WTC11 (cell line): ENCODE results near the gene TIMM50. TPM values are rescaled to one million over a fixed set of nuclear protein-coding genes. Genes with fewer than 3 reads are reported as not detected.
A peak's percentile ranks its signal among the peaks of the same experiment; 100 is the strongest.

ENCODE experiments used
- ATAC-seq: fragments of 200-7000 bp; cut with Tn5 transposase; 2 replicates; pipeline ENCODE4 v1.10.0; 2021; ENCODE audit warnings: mild to moderate bottlenecking, moderate library complexity
- CTCF ChIA-PET: fragments of 300-600 bp; sonication (Branson Sonifier 250); formaldehyde crosslinking; loops from one replicate; lab custom pipeline; 2021; ENCODE audit warnings: antibody characterized with exemption; lab: Charles Lee
- POLR2A ChIA-PET: fragments of 350-600 bp; sonication (Branson Sonifier 250); formaldehyde crosslinking; loops from one replicate; lab custom pipeline; 2021; ENCODE audit warnings: antibody characterized with exemption; lab: Charles Lee
- DNase-seq: peaks from one replicate; pipeline ENCODE4 v3.0.0; 2021; ENCODE audit warnings: low spot score
- H3K27ac Mint-ChIP-seq: 2 replicates; pipeline ENCODE4 v1.8.0; 2021; ENCODE audit warnings: mixed read lengths
- H3K27me3 Mint-ChIP-seq: 2 replicates; pipeline ENCODE4 v1.8.0; 2021; ENCODE audit warnings: low read depth, mild to moderate bottlenecking, moderate library complexity, mixed read lengths
- H3K36me3 Mint-ChIP-seq: 2 replicates; pipeline ENCODE4 v1.8.0; 2021; ENCODE audit warnings: mixed read lengths
- H3K4me1 Mint-ChIP-seq: 2 replicates; pipeline ENCODE4 v1.8.0; 2022; ENCODE audit warnings: mixed read lengths
- H3K4me3 Mint-ChIP-seq: 2 replicates; pipeline ENCODE4 v1.8.0; 2021; ENCODE audit warnings: mild to moderate bottlenecking, moderate library complexity, mixed read lengths
- H3K9me3 Mint-ChIP-seq: 2 replicates; pipeline ENCODE4 v1.8.0; 2021; ENCODE audit warnings: mixed read lengths
- ESRRA ChIP-seq: sonication (generic); formaldehyde crosslinking; IDR thresholded peaks from 2 replicates; pipeline ENCODE4 v1.8.1; 2022; ENCODE audit warnings: mild to moderate bottlenecking, missing genetic modification reagents, borderline replicate concordance
- FOXK1 ChIP-seq: sonication (generic); formaldehyde crosslinking; IDR thresholded peaks from 2 replicates; pipeline ENCODE4 v1.8.0; 2022; ENCODE audit warnings: mild to moderate bottlenecking, moderate library complexity, missing genetic modification reagents
- GRHL2 ChIP-seq: fragments of 250-450 bp; sonication (Bioruptor Pico); IDR thresholded peaks from 2 replicates; pipeline ENCODE4 v1.8.0; 2022; ENCODE audit warnings: mild to moderate bottlenecking, moderate library complexity; ENCODE audit not compliant: insufficient replicate concordance, severe bottlenecking
- KAT7 ChIP-seq: sonication (generic); formaldehyde crosslinking; IDR thresholded peaks from 2 replicates; pipeline ENCODE4 v1.8.1; 2023; ENCODE audit warnings: missing genetic modification reagents, mild to moderate bottlenecking, borderline replicate concordance
- NR1H2 ChIP-seq: sonication (generic); formaldehyde crosslinking; IDR thresholded peaks from 2 replicates; pipeline ENCODE4 v1.9.0; 2021; ENCODE audit warnings: mild to moderate bottlenecking, moderate library complexity, missing genetic modification reagents
- NR2C2 ChIP-seq: sonication (generic); formaldehyde crosslinking; IDR thresholded peaks from 2 replicates; pipeline ENCODE4 v1.8.0; 2022; ENCODE audit warnings: mild to moderate bottlenecking, missing genetic modification reagents
- TP53 ChIP-seq: sonication (generic); formaldehyde crosslinking; IDR thresholded peaks from 2 replicates; pipeline ENCODE4 v1.8.1; 2023; ENCODE audit warnings: mild to moderate bottlenecking, missing genetic modification reagents
- ZNF121 ChIP-seq: sonication (generic); formaldehyde crosslinking; IDR thresholded peaks from 2 replicates; pipeline ENCODE4 v1.8.0; 2023; ENCODE audit warnings: missing genetic modification reagents
- ZNF138 ChIP-seq: sonication (generic); formaldehyde crosslinking; conservative IDR thresholded peaks from 2 replicates; pipeline ENCODE4 v1.8.1; 2022; ENCODE audit warnings: mild to moderate bottlenecking, moderate library complexity, missing genetic modification reagents
- ZNF263 ChIP-seq: sonication (generic); formaldehyde crosslinking; IDR thresholded peaks from 2 replicates; pipeline ENCODE4 v1.8.1; 2022; ENCODE audit warnings: low read depth, mild to moderate bottlenecking, moderate library complexity, missing genetic modification reagents
- ZNF317 ChIP-seq: sonication (generic); formaldehyde crosslinking; IDR thresholded peaks from 2 replicates; pipeline ENCODE4 v1.8.1; 2023; ENCODE audit warnings: low read depth, mild to moderate bottlenecking, moderate library complexity, missing genetic modification reagents, borderline replicate concordance
- total RNA-seq: library from RNA; stranded (reverse); gene quantifications from 3 replicates; pipeline ENCODE4 v1.2.3, GENCODE V29; 2021
- TF ChIP-seq, protein P1 (sequence below): fragments of 250-450 bp; sonication (Bioruptor Pico); IDR thresholded peaks from 2 replicates; pipeline ENCODE4 v1.9.0; 2021; ENCODE audit warnings: mild to moderate bottlenecking, borderline replicate concordance
- TF ChIP-seq, protein P2 (sequence below): fragments of 250-450 bp; sonication (Bioruptor Pico); IDR thresholded peaks from 2 replicates; pipeline ENCODE4 v1.8.0; 2021; ENCODE audit warnings: mild to moderate bottlenecking
- TF ChIP-seq, protein P3 (sequence below): sonication (generic); formaldehyde crosslinking; IDR thresholded peaks from 2 replicates; pipeline ENCODE4 v1.8.1; 2022; ENCODE audit warnings: low read depth, missing genetic modification reagents, borderline replicate concordance
- TF ChIP-seq, protein P4 (sequence below): sonication (generic); formaldehyde crosslinking; IDR thresholded peaks from 2 replicates; pipeline ENCODE4 v1.8.1; 2023; ENCODE audit warnings: mild to moderate bottlenecking, missing genetic modification reagents
- TF ChIP-seq, protein P5 (sequence below): sonication (generic); formaldehyde crosslinking; IDR thresholded peaks from 2 replicates; pipeline ENCODE4 v1.8.1; 2022; ENCODE audit warnings: mild to moderate bottlenecking, moderate library complexity, missing genetic modification reagents
- TF ChIP-seq, protein P6 (sequence below): sonication (generic); formaldehyde crosslinking; IDR thresholded peaks from 2 replicates; pipeline ENCODE4 v1.8.1; 2022; ENCODE audit warnings: low read depth, mild to moderate bottlenecking, moderate library complexity, missing genetic modification reagents, borderline replicate concordance
- TF ChIP-seq, protein P7 (sequence below): sonication (generic); formaldehyde crosslinking; IDR thresholded peaks from 2 replicates; pipeline ENCODE4 v1.8.1; 2022; ENCODE audit warnings: missing genetic modification reagents, borderline replicate concordance
- TF ChIP-seq, protein P8 (sequence below): sonication (generic); formaldehyde crosslinking; IDR thresholded peaks from 2 replicates; pipeline ENCODE4 v1.8.0; 2022; ENCODE audit warnings: mild to moderate bottlenecking, missing genetic modification reagents
- TF ChIP-seq, protein P9 (sequence below): sonication (generic); formaldehyde crosslinking; IDR thresholded peaks from 2 replicates; pipeline ENCODE4 v1.8.1; 2022; ENCODE audit warnings: mild to moderate bottlenecking, missing genetic modification reagents, moderate library complexity, borderline replicate concordance

Gene TIMM50
- total RNA-seq, 1 experiment from 2014 or later, result 154 TPM

DNA sequence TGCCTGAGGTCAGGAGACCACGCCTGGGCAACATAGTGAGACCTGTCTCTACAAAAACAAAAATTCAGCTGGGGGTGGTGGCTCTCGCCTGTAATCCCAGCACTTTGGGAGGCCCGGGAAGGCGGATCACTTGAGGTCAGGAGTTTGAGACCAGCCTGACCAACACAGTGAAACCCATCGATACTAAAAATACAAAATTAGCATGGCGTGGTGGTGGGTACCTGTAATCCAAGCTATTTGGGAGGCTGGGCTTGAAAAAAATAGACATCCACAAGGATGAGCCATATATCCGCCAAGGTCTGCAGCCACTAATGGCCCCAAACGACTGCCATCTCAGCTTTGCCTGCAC is 48.0 kb upstream of the TIMM50 start (continued):
- TF ChIP-seq, protein P1, sequence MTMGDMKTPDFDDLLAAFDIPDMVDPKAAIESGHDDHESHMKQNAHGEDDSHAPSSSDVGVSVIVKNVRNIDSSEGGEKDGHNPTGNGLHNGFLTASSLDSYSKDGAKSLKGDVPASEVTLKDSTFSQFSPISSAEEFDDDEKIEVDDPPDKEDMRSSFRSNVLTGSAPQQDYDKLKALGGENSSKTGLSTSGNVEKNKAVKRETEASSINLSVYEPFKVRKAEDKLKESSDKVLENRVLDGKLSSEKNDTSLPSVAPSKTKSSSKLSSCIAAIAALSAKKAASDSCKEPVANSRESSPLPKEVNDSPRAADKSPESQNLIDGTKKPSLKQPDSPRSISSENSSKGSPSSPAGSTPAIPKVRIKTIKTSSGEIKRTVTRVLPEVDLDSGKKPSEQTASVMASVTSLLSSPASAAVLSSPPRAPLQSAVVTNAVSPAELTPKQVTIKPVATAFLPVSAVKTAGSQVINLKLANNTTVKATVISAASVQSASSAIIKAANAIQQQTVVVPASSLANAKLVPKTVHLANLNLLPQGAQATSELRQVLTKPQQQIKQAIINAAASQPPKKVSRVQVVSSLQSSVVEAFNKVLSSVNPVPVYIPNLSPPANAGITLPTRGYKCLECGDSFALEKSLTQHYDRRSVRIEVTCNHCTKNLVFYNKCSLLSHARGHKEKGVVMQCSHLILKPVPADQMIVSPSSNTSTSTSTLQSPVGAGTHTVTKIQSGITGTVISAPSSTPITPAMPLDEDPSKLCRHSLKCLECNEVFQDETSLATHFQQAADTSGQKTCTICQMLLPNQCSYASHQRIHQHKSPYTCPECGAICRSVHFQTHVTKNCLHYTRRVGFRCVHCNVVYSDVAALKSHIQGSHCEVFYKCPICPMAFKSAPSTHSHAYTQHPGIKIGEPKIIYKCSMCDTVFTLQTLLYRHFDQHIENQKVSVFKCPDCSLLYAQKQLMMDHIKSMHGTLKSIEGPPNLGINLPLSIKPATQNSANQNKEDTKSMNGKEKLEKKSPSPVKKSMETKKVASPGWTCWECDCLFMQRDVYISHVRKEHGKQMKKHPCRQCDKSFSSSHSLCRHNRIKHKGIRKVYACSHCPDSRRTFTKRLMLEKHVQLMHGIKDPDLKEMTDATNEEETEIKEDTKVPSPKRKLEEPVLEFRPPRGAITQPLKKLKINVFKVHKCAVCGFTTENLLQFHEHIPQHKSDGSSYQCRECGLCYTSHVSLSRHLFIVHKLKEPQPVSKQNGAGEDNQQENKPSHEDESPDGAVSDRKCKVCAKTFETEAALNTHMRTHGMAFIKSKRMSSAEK (CRISPR knock-in tag), result peak; percentile 60; the same call in 1 of the 2 replicates
- TF ChIP-seq, protein P2, sequence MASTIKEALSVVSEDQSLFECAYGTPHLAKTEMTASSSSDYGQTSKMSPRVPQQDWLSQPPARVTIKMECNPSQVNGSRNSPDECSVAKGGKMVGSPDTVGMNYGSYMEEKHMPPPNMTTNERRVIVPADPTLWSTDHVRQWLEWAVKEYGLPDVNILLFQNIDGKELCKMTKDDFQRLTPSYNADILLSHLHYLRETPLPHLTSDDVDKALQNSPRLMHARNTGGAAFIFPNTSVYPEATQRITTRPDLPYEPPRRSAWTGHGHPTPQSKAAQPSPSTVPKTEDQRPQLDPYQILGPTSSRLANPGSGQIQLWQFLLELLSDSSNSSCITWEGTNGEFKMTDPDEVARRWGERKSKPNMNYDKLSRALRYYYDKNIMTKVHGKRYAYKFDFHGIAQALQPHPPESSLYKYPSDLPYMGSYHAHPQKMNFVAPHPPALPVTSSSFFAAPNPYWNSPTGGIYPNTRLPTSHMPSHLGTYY, result peak; percentile 76; the same call in 1 of the 2 replicates
- TF ChIP-seq KAT7 (CRISPR knock-in tag), result no peak
- TF ChIP-seq NR1H2 (CRISPR knock-in tag), result no peak
- no peak for TF ChIP-seq FOXK1 (CRISPR knock-in tag)
- TF ChIP-seq, protein P3, sequence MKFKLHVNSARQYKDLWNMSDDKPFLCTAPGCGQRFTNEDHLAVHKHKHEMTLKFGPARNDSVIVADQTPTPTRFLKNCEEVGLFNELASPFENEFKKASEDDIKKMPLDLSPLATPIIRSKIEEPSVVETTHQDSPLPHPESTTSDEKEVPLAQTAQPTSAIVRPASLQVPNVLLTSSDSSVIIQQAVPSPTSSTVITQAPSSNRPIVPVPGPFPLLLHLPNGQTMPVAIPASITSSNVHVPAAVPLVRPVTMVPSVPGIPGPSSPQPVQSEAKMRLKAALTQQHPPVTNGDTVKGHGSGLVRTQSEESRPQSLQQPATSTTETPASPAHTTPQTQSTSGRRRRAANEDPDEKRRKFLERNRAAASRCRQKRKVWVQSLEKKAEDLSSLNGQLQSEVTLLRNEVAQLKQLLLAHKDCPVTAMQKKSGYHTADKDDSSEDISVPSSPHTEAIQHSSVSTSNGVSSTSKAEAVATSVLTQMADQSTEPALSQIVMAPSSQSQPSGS, result no peak
- no peak for TF ChIP-seq ZNF263 (CRISPR knock-in tag)
- TF ChIP-seq, protein P4, sequence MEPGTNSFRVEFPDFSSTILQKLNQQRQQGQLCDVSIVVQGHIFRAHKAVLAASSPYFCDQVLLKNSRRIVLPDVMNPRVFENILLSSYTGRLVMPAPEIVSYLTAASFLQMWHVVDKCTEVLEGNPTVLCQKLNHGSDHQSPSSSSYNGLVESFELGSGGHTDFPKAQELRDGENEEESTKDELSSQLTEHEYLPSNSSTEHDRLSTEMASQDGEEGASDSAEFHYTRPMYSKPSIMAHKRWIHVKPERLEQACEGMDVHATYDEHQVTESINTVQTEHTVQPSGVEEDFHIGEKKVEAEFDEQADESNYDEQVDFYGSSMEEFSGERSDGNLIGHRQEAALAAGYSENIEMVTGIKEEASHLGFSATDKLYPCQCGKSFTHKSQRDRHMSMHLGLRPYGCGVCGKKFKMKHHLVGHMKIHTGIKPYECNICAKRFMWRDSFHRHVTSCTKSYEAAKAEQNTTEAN (CRISPR knock-in tag), result no peak
- no peak for TF ChIP-seq TP53 (CRISPR knock-in tag)
- TF ChIP-seq, protein P5, sequence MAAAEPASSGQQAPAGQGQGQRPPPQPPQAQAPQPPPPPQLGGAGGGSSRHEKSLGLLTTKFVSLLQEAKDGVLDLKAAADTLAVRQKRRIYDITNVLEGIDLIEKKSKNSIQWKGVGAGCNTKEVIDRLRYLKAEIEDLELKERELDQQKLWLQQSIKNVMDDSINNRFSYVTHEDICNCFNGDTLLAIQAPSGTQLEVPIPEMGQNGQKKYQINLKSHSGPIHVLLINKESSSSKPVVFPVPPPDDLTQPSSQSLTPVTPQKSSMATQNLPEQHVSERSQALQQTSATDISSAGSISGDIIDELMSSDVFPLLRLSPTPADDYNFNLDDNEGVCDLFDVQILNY, result no peak

DNA sequence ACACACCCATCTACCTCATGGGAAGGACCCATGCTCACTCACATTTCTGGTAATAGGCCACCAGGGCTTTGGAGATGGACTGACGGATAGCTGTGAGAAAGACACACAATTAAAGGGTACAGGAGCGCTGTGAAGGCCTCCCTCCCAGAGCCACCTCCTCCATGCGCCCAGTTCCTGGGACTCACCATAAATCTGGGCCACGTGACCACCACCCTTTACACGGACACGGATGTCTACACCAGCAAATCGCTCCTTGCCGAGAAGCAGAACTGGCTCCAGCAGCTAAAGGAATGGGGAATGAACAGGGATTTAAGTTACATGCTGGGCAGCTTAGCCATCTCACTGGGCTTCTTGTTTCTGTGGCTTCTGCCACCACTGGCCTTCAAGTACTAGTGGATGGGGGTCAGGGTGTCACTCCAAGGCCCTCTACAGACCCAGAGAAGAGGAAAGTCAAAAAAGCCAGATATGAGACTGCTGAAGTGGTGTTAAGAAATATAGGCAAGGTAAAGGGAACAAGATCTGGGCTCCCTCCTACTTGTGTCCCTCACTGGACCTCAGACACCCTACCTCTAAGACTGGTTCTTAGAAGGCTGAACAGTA is 47.1 kb upstream of the TIMM50 start:
- no peak for DNase-seq
- Mint-ChIP-seq H3K27me3 (no peaks in the 10 kb centered on the region), H3K27ac (peak overlapping the region; percentile 94), H3K4me3 (peak overlapping the region; percentile 99), H3K9me3 (no peaks in the 10 kb centered on the region), H3K36me3 (peaks cover 34% of the 10 kb centered on the region), H3K4me1 (peaks cover 52% of the 10 kb centered on the region)
- no peak for ATAC-seq
- ChIA-PET POLR2A (no interaction called here), CTCF (interaction anchor here (0.7 to 1.0 kb wide), 2 partner anchors 19 to 22 kb away, joined by 3 read pairs; no protein-coding TSS in a partner anchor)
- TF ChIP-seq, protein P6, sequence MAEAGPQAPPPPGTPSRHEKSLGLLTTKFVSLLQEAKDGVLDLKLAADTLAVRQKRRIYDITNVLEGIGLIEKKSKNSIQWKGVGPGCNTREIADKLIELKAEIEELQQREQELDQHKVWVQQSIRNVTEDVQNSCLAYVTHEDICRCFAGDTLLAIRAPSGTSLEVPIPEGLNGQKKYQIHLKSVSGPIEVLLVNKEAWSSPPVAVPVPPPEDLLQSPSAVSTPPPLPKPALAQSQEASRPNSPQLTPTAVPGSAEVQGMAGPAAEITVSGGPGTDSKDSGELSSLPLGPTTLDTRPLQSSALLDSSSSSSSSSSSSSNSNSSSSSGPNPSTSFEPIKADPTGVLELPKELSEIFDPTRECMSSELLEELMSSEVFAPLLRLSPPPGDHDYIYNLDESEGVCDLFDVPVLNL (CRISPR knock-in tag), result no peak
- TF ChIP-seq ZNF121 (CRISPR knock-in tag) (no peak), GRHL2 (CRISPR knock-in tag) (no peak), NR2C2 (CRISPR knock-in tag) (no peak), ESRRA (no peak), ZNF317 (no peak), ZNF138 (CRISPR knock-in tag) (no peak)
- TF ChIP-seq, protein P7, sequence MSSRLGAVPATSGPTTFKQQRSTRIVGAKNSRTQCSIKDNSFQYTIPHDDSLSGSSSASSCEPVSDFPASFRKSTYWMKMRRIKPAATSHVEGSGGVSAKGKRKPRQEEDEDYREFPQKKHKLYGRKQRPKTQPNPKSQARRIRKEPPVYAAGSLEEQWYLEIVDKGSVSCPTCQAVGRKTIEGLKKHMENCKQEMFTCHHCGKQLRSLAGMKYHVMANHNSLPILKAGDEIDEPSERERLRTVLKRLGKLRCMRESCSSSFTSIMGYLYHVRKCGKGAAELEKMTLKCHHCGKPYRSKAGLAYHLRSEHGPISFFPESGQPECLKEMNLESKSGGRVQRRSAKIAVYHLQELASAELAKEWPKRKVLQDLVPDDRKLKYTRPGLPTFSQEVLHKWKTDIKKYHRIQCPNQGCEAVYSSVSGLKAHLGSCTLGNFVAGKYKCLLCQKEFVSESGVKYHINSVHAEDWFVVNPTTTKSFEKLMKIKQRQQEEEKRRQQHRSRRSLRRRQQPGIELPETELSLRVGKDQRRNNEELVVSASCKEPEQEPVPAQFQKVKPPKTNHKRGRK (CRISPR knock-in tag), result no peak
- TF ChIP-seq, protein P8, sequence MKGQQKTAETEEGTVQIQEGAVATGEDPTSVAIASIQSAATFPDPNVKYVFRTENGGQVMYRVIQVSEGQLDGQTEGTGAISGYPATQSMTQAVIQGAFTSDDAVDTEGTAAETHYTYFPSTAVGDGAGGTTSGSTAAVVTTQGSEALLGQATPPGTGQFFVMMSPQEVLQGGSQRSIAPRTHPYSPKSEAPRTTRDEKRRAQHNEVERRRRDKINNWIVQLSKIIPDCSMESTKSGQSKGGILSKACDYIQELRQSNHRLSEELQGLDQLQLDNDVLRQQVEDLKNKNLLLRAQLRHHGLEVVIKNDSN (CRISPR knock-in tag), result no peak
- TF ChIP-seq, protein P9, sequence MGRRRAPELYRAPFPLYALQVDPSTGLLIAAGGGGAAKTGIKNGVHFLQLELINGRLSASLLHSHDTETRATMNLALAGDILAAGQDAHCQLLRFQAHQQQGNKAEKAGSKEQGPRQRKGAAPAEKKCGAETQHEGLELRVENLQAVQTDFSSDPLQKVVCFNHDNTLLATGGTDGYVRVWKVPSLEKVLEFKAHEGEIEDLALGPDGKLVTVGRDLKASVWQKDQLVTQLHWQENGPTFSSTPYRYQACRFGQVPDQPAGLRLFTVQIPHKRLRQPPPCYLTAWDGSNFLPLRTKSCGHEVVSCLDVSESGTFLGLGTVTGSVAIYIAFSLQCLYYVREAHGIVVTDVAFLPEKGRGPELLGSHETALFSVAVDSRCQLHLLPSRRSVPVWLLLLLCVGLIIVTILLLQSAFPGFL, result no peak
